ENCODE data around the gene SRRM1.
"Not testable (repeated sequence)": the region's sequence is repeated elsewhere in the genome, so short reads cannot be mapped to it uniquely, and the experiment has no call there.

SRRM1 gene

DNA sequence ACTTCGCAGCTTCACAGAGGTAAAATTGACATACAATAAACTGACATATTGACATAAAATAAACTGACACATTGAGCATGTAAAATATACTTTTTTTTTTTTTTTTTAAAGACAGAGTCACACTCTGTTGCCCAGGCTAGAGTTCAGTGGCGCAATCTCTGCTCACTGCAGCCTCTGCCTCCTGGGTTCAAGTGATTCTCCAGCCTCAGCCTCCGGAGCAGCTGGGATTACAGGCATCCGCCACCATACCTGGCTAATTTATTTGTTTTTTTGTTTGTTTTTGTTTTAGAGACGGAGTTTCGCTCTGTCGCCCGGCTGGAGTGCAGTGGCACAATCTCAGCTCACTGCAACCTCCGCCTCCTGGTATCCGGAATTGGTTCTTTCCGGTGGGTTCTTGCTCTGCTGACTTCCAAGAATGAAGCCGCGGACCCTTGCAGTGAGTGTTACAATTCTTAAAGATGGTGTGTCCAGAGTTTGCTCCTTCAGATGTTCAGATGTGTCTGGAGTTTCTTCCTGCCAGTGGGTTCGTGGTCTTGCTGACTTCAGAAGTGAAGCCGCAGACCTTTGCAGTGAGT lies 53.7 kb downstream of the SRRM1 start:
- DNase-seq (no peak), ATAC-seq (no peak)
- no peaks in the 10 kb centered on the region for H3K9me3 Mint-ChIP-seq
- H3K4me1 Mint-ChIP-seq = peaks cover 5% of the 10 kb centered on the region
- H3K4me3 Mint-ChIP-seq = no peak overlapping the region
- peaks cover 8% of the 10 kb centered on the region for H3K27me3 Mint-ChIP-seq
- no peak overlapping the region for H3K27ac Mint-ChIP-seq

GRCh38 chr1:24697453-24698001 lies 54.4 kb downstream of the SRRM1 start:
- H3K27me3 Mint-ChIP-seq = not testable (repeated sequence)

GRCh38 chr1:24698326-24698725 lies 55.2 kb downstream of the SRRM1 start:
- H3K9me3 Mint-ChIP-seq = not testable (repeated sequence)

More at GRCh38 chr1:24697453-24698001, 54.4 kb downstream of the SRRM1 start:
- ATAC-seq, H3K4me1 Mint-ChIP-seq, H3K27ac Mint-ChIP-seq, H3K9me3 Mint-ChIP-seq, DNase-seq, H3K4me3 Mint-ChIP-seq: not testable (repeated sequence)

DNA sequence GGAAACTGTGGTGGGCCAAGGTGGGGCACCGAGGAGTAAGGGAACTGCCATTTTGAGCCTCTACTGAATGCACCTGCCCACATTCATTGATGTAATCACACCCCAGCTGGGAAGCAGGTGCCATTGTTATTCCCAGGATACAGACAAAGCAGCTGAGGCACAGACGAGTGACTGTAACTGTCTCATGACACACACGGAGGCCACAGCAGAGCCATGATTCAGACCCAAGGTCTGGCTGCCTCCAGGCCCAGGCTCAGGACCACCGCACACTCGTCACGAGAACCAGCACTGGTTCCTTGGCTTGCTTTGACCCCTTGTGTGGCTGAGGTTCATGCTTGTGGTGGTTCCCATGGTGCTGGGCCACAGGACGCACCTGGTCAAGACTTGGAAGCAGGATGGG lies 56.5 kb downstream of the SRRM1 start:
- Mint-ChIP-seq H3K27ac (no peak overlapping the region), H3K4me1 (peaks cover 5% of the 10 kb centered on the region), H3K4me3 (no peak overlapping the region), H3K9me3 (no peaks in the 10 kb centered on the region), H3K27me3 (no peaks in the 10 kb centered on the region)
- no peak for ATAC-seq
- DNase-seq = no peak

More at GRCh38 chr1:24698326-24698725, 55.2 kb downstream of the SRRM1 start:
- not testable (repeated sequence) for ATAC-seq, H3K27me3 Mint-ChIP-seq, H3K4me1 Mint-ChIP-seq, DNase-seq, H3K4me3 Mint-ChIP-seq, H3K27ac Mint-ChIP-seq

- ATAC-seq (no peak), DNase-seq (no peak)
- peak overlapping the region in 1 of 2 donors; percentile 12 for H3K27ac Mint-ChIP-seq
- H3K27me3 Mint-ChIP-seq = no peaks in the 10 kb centered on the region
- no peak overlapping the region for H3K4me3 Mint-ChIP-seq
- H3K4me1 Mint-ChIP-seq = peaks cover 10% of the 10 kb centered on the region
- H3K9me3 Mint-ChIP-seq = no peaks in the 10 kb centered on the region
Measured at GRCh38 chr1:24702511-24703293, 59.6 kb downstream of the SRRM1 start.

DNA sequence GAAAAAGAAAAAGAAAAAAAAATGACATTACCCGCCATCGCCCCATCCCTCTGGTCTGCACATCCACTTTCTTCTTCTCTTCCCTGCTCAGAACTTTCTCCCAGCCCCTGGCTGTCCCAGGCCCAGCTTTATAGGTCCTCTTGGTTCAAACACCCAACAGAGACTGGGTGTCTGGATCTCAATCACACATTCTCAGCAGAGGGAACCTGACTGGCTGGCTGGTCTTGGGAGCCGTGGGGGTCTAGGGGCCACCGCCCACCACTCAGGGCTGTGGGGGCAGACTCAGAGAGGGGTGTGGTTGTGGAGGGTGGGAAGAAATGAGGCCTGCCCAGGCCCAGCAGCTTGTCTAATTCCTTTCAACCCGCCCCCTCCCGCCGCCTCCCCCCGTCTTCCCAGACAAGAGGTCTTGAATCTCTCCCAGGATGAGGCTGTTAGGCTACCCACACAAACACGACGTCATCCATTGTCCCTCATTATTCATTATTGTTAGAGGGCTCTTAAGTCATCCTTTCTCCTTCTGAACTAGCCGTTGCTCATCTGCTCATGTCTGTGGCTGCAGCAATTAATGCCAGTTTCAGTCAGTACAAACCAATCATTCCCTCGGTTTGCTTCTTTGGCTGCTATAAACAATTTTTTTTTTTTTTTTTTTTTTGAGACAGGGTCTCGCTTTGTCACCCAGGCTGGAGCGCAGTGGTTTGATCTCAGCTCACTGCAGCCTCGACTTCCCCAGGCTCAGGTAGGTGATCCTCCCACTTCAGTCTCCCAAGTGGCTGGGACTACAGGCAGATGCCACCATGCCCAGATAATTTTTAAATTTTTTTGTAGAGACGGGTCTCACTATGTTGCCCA lies 61.5 kb downstream of the SRRM1 start:
- H3K4me1 Mint-ChIP-seq = peaks cover 10% of the 10 kb centered on the region
- H3K27ac Mint-ChIP-seq = no peak overlapping the region
- no peaks in the 10 kb centered on the region for H3K9me3 Mint-ChIP-seq
- no peak for ATAC-seq
- no peaks in the 10 kb centered on the region for H3K27me3 Mint-ChIP-seq
- no peak for DNase-seq
- peak overlapping the region in 1 of 2 donors; percentile 8 for H3K4me3 Mint-ChIP-seq

DNA sequence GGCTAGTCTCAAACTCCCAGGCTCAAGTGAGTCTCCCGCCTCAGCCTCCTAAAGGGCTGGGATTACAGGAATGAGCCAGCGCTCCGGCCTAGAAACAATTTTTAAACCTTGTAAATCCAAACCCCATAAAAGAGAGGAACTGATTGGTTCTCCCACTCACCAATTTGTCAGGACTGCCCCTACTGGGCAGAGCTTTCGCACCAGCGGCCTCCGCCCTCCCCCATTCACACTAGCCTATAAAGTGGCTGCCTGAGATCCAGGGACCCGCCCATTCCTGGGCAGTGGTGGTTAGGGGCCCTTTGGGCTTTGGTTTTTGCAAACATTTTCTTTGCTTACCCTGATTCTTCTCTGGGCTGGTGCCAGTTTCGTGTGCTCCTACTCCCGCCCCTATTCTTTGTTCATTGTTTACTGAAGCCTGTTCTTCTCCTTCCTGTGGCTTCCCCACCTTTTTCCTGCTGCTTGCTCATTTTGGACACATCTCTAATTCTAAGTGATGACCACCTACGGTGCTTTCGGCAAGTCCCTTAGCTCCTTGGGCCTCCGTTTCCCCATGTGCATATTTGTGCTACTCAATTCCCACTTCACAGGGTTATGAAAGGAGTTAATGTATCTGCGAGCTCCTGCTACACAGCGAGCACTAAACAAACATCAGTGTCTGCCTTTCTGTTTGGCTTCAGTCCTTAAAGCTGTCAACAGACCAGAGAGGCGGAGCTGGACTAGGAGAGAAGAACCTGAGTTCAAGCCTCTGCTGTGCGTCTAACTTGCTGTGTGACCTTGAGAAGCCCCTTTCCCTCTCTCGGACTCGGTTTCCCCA lies 62.4 kb downstream of the SRRM1 start:
- no peak overlapping the region for H3K27ac Mint-ChIP-seq
- ATAC-seq (peak; percentile 88), DNase-seq (peak; percentile 21 to 46)
- no peaks in the 10 kb centered on the region for H3K27me3 Mint-ChIP-seq
- H3K9me3 Mint-ChIP-seq = no peaks in the 10 kb centered on the region
- H3K4me3 Mint-ChIP-seq = peak overlapping the region in 1 of 2 donors; percentile 8
- peaks cover 10% of the 10 kb centered on the region for H3K4me1 Mint-ChIP-seq

DNA sequence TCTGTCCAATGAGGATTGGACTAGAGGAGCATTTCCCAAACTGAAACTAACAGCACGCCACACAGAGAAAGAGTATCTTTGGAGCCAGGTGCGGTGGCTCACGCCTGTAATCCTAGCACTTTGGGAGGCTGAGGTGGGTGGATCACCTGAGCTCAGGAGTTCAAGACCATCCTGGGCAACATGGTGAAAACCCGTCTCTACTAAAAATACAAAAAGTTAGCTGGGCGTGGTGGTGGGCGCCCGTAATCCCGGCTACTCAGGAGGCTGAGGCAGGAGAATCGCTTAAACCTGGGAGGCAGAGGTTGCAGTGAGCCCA lies 62.9 kb downstream of the SRRM1 start:
- not testable (repeated sequence) for H3K9me3 Mint-ChIP-seq, H3K27me3 Mint-ChIP-seq, H3K4me3 Mint-ChIP-seq, DNase-seq, ATAC-seq, H3K27ac Mint-ChIP-seq
- peaks cover 10% of the 10 kb centered on the region for H3K4me1 Mint-ChIP-seq

GRCh38 chr1:24707687-24708086 lies 64.6 kb downstream of the SRRM1 start:
- Mint-ChIP-seq H3K27ac (no peak overlapping the region), H3K27me3 (no peaks in the 10 kb centered on the region), H3K9me3 (no peaks in the 10 kb centered on the region), H3K4me3 (no peak overlapping the region), H3K4me1 (peaks cover 10% of the 10 kb centered on the region)
- DNase-seq = no peak
- no peak for ATAC-seq

DNA sequence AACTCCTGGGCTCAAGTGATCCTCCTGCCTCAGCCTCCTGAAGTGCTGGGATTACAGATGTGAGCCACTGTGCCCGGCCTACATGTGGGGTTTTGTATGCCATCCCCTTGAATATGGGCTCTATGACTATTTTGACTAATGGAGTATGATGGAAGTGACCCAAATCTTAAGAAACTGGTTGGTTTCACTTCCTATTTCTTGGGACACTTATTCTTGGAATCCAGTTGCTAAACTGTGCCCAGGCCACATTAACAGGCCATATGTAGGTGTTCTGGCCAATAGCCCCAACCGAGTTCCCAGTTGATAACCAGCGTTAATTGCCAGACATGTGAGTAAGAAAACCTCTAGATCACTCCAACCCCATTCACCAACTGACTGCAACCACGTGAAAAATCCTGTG lies 65.8 kb downstream of the SRRM1 start:
- ATAC-seq (no peak), DNase-seq (no peak)
- no peak overlapping the region for H3K4me3 Mint-ChIP-seq
- H3K4me1 Mint-ChIP-seq = peaks cover 10% of the 10 kb centered on the region
- H3K9me3 Mint-ChIP-seq = no peaks in the 10 kb centered on the region
- no peaks in the 10 kb centered on the region for H3K27me3 Mint-ChIP-seq
- H3K27ac Mint-ChIP-seq = no peak overlapping the region

GRCh38 chr1:24709791-24710441 lies 66.8 kb downstream of the SRRM1 start:
- ATAC-seq (no peak), DNase-seq (no peak)
- H3K9me3 Mint-ChIP-seq = no peaks in the 10 kb centered on the region
- H3K27ac Mint-ChIP-seq = no peak overlapping the region
- no peaks in the 10 kb centered on the region for H3K27me3 Mint-ChIP-seq
- peaks cover 14% of the 10 kb centered on the region for H3K4me1 Mint-ChIP-seq
- no peak overlapping the region for H3K4me3 Mint-ChIP-seq

- DNase-seq (no peak), ATAC-seq (no peak)
- H3K9me3 Mint-ChIP-seq = no peaks in the 10 kb centered on the region
- H3K27ac Mint-ChIP-seq = no peak overlapping the region
- H3K27me3 Mint-ChIP-seq = no peaks in the 10 kb centered on the region
- peaks cover 9% of the 10 kb centered on the region for H3K4me1 Mint-ChIP-seq
- H3K4me3 Mint-ChIP-seq = no peak overlapping the region
Measured at GRCh38 chr1:24711329-24711728, 68.2 kb downstream of the SRRM1 start.

DNA sequence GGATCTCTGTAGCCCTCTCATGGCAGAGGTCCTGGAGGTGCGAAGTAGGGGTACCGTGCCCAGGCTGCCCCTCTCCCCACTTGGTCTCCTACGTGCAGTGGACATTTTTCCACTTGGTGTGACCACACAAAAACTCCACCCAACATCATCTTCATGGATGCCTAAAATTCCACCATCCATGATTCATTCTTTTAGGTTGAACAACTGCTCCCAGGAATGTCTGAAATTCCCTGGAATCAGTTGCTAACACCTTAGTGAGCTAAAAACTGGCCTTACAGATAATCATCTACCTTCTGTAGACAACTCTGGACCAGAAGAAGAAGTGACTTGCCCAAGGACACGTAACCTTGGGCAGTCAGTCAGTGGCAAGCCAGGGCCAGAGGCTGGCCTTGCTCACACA lies 70.1 kb downstream of the SRRM1 start:
- peaks cover 9% of the 10 kb centered on the region for H3K4me1 Mint-ChIP-seq

GRCh38 chr1:24713736-24714135 lies 70.6 kb downstream of the SRRM1 start:
- Mint-ChIP-seq H3K27me3 (no peaks in the 10 kb centered on the region), H3K27ac (no peak overlapping the region), H3K4me3 (no peak overlapping the region)

More for the DNA sequence above, 70.1 kb downstream of the SRRM1 start:
- no peak overlapping the region for H3K4me3 Mint-ChIP-seq
- no peaks in the 10 kb centered on the region for H3K9me3 Mint-ChIP-seq
- H3K27ac Mint-ChIP-seq = no peak overlapping the region
- H3K27me3 Mint-ChIP-seq = no peaks in the 10 kb centered on the region
- ATAC-seq (no peak), DNase-seq (no peak)

More at GRCh38 chr1:24713736-24714135, 70.6 kb downstream of the SRRM1 start:
- DNase-seq = no peak
- Mint-ChIP-seq H3K9me3 (no peaks in the 10 kb centered on the region), H3K4me1 (peaks cover 9% of the 10 kb centered on the region)
- no peak for ATAC-seq

Measured in stimulated activated naive CD8-positive, alpha-beta T cell treated with anti-CD3 and anti-CD28 coated beads, Interleukin-15, amount 100 ng/mL, for 72 hours (primary cell).